VCaP (cell line): ENCODE measurements around the gene MLLT10.

Source experiments
- H3K27ac ChIP-seq: fragments of 450-650 bp; 2 replicates; pipeline ENCODE4 v1.5.1; 2017
- TF ChIP-seq, protein P1 (sequence below): fragments of 450-650 bp; conservative IDR thresholded peaks from 2 replicates; pipeline ENCODE4 v1.5.1; 2017; ENCODE audit warnings: mild to moderate bottlenecking, moderate library complexity

MLLT10 gene

GRCh38 chr10:21764466-21765189, 230.6 kb downstream of the MLLT10 start:
- H3K27ac ChIP-seq: no peak overlapping the region
- TF ChIP-seq, protein P1, sequence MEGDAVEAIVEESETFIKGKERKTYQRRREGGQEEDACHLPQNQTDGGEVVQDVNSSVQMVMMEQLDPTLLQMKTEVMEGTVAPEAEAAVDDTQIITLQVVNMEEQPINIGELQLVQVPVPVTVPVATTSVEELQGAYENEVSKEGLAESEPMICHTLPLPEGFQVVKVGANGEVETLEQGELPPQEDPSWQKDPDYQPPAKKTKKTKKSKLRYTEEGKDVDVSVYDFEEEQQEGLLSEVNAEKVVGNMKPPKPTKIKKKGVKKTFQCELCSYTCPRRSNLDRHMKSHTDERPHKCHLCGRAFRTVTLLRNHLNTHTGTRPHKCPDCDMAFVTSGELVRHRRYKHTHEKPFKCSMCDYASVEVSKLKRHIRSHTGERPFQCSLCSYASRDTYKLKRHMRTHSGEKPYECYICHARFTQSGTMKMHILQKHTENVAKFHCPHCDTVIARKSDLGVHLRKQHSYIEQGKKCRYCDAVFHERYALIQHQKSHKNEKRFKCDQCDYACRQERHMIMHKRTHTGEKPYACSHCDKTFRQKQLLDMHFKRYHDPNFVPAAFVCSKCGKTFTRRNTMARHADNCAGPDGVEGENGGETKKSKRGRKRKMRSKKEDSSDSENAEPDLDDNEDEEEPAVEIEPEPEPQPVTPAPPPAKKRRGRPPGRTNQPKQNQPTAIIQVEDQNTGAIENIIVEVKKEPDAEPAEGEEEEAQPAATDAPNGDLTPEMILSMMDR: no peak

DNA sequence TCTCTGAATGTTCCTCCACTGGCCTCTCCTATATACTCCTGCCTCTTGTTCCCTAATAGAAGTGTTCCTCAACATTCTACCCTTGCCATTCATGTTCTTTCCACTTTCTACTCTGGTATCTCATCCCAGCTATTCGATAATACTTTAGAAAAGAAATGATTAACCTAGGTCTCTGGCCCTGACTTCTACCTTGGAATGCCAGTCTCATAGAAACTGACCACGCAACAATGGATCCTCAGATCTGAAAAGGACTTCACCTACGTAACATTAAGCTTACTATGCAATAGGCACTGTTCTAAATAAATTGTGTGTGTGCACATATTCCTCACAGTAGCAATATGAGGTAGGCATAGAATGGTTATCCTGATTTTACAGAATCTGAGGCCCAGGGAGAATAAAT, 235.0 kb downstream of the MLLT10 start:
- no peak overlapping the region for H3K27ac ChIP-seq
- TF ChIP-seq, protein P1: no peak

DNA sequence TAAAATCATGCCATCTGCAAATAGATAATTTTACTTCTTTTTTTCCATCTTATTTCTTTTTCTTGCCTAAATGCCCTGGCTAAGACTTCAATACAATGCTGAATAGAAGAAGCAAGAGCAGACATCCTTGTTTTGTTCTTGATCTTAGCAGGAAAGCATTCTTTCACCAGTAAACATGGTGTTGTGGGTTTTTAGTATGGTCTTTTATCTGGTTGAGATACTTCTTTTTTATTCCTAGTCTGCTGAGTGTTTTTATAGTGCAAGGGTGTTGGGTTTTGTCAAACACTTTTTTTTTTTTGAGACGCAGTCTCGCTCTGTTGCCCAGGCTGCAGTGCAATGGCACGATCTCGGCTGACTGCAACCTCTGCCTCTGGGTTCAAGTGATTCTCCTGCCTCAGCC, 237.2 kb downstream of the MLLT10 start:
- TF ChIP-seq, protein P1: no peak
- H3K27ac ChIP-seq: no peak overlapping the region

DNA sequence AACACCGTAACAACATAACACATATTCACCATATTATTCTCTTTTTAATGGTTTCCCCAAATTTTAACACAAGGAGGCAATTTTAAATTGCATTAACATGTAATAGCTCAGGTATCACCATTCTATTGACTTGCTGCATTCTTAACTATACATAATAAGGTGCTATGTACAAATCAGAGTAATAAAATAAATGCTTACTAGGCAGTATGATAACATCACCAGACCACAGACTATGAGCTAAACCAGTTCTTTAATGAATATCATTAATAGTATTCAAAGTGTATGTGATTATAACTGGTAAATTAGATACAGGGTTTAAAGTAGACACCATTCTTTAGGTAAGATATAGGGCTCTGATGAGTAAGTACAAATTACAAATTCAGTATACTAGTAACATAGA, 242.9 kb downstream of the MLLT10 start:
- H3K27ac ChIP-seq: no peak overlapping the region
- TF ChIP-seq, protein P1: no peak

GRCh38 chr10:21791276-21791675, 257.2 kb downstream of the MLLT10 start:
- TF ChIP-seq, protein P1: no peak
- no peak overlapping the region for H3K27ac ChIP-seq
